HepG2 (cell line): ENCODE results near the gene RAD9A. TPM values are rescaled to one million over a fixed set of nuclear protein-coding genes. Genes with fewer than 3 reads are reported as not detected.
A peak's percentile ranks its signal among the peaks of the same experiment; 100 is the strongest.

Experiments
- BATF2 ChIP-seq: sonication (generic); formaldehyde crosslinking; IDR thresholded peaks from 2 replicates; pipeline ENCODE4 v1.8.0; 2022; ENCODE audit warnings: mild to moderate bottlenecking, missing genetic modification reagents, moderate library complexity
- CEBPZ ChIP-seq: IDR thresholded peaks from 2 replicates; pipeline ENCODE4 v1.6.1; 2012; ENCODE audit warnings: low read length, improper control_type of control experiment
- MNT ChIP-seq: fragments of 450-650 bp; IDR thresholded peaks from 2 replicates; pipeline ENCODE4 v1.6.1; 2016
- NCOA2 ChIP-seq: sonication (generic); formaldehyde crosslinking; IDR thresholded peaks from 2 replicates; pipeline ENCODE4 v1.8.0; 2022; ENCODE audit warnings: inconsistent platforms
- RARA ChIP-seq: IDR thresholded peaks from 2 replicates; pipeline ENCODE4 v1.6.1; 2016; ENCODE audit warnings: missing genetic modification reagents, missing compliant biosample characterization
- SP4 ChIP-seq: sonication (generic); formaldehyde crosslinking; IDR thresholded peaks from 2 replicates; pipeline ENCODE4 v1.8.1; 2023; ENCODE audit warnings: mild to moderate bottlenecking, missing genetic modification reagents
- SP5 ChIP-seq: IDR thresholded peaks from 2 replicates; pipeline ENCODE4 v1.6.1; 2016; ENCODE audit warnings: low read depth, borderline replicate concordance
- TIGD3 ChIP-seq: sonication (generic); formaldehyde crosslinking; IDR thresholded peaks from 2 replicates; pipeline ENCODE4 v1.5.1; 2020; ENCODE audit warnings: mild to moderate bottlenecking, missing genetic modification reagents, borderline replicate concordance
- UBTF ChIP-seq: sonication (generic); formaldehyde crosslinking; IDR thresholded peaks from 2 replicates; pipeline ENCODE4 v1.4.0; 2020; ENCODE audit warnings: mild to moderate bottlenecking, missing genetic modification reagents
- ZBTB14 ChIP-seq: sonication (generic); formaldehyde crosslinking; IDR thresholded peaks from 2 replicates; pipeline ENCODE4 v1.4.0; 2020; ENCODE audit warnings: missing genetic modification reagents
- ZC3H13 ChIP-seq: sonication (generic); formaldehyde crosslinking; IDR thresholded peaks from 2 replicates; pipeline ENCODE4 v1.8.1; 2023; ENCODE audit warnings: mild to moderate bottlenecking, missing genetic modification reagents, moderate library complexity
- ZFP36 ChIP-seq: fragments of 150-350 bp; IDR thresholded peaks from 2 replicates; pipeline ENCODE4 v1.6.1; 2018; ENCODE audit warnings: borderline replicate concordance, low read length, low read depth; ENCODE audit not compliant: partially characterized antibody
- ZNF264 ChIP-seq: sonication (generic); formaldehyde crosslinking; IDR thresholded peaks from 2 replicates; pipeline ENCODE4 v1.4.0; 2020; ENCODE audit warnings: missing genetic modification reagents
- ZNF780A ChIP-seq: sonication (generic); formaldehyde crosslinking; IDR thresholded peaks from 2 replicates; pipeline ENCODE4 v1.8.0; 2022; ENCODE audit warnings: mild to moderate bottlenecking, missing genetic modification reagents, moderate library complexity
- polyA plus RNA-seq, 8 experiments: library from polyadenylated mRNA; depleted of rRNA in 3 of 8; stranded (reverse) in 7 of 8; unstranded in 1 of 8; fragments of >200 nt; fragmentation: Illumina TruSeq in 4 of 8; extraction: Trizol in 4 of 8; gene quantifications; 2 replicates each; pipeline versions ENCODE4 v1.2.1 to v1.2.3, GENCODE V29; 2011 to 2016; ENCODE audit warnings: low read depth in 4 of 8, missing spikeins in 1 of 8, mixed read lengths in 1 of 8; ENCODE audit not compliant: insufficient read depth in 1 of 8
- total RNA-seq, 5 experiments: library from RNA; depleted of rRNA; stranded (reverse); fragments of >200 nt; fragmentation: Illumina TruSeq; extraction: Trizol; gene quantifications; 2 replicates each; pipeline ENCODE4 v1.2.3, GENCODE V29; 2016; ENCODE audit warnings: low read depth in 1 of 5

RAD9A gene
- total and polyA plus RNA-seq, 2 of the 13 experiments (the other 11 are each of a cell fraction or from before 2014, with no cell fraction given), result 10.1 to 15.7 TPM

- TF ChIP-seq CEBPZ (no peak), BATF2 (CRISPR knock-in tag) (peak; percentile 93), ZNF780A (CRISPR knock-in tag) (peak; percentile 51; the same call in 1 of the 2 replicates), ZC3H13 (CRISPR knock-in tag) (peak; percentile 87), SP5 (CRISPR knock-in tag) (peak; percentile 69; the same call in 1 of the 2 replicates), ZBTB14 (CRISPR knock-in tag) (no peak), SP4 (CRISPR knock-in tag) (peak; percentile 96), UBTF (CRISPR knock-in tag) (peak; percentile 83; the same call in 1 of the 2 replicates), ZFP36 (no peak), NCOA2 (CRISPR knock-in tag) (peak; percentile 29; the same call in 1 of the 2 replicates), RARA (CRISPR knock-in tag) (peak; percentile 50), ZNF264 (no peak), MNT (peak; percentile 99), TIGD3 (0 out of 2 replicates have a peak, but pooled peaks have one; percentile 80)
These were observed at the start of gene RAD9A (continued) for GRCh38 chr11:67391304-67392182.
